GM21723 (cell line): Measurements from ENCODE around the gene MON1B.
"Not testable (repeated sequence)": the region's sequence is repeated elsewhere in the genome, so short reads cannot be mapped to it uniquely, and the experiment has no call there.

Experiments
- ATAC-seq: cut with Tn5 transposase; IDR thresholded peaks from one replicate; pipeline ENCODE4 v1.9.1; 2021; ENCODE audit warnings: mild to moderate bottlenecking, moderate library complexity; ENCODE audit not compliant: unreplicated experiment

Gene MON1B

GRCh38 chr16:77190478-77191258 is at the start of gene MON1B:
TSS of gene MON1B (plus strand) at chr16:77191190. CDS start at chr16:77191486, 296 bp downstream.
- peak; percentile 97 for ATAC-seq

- ATAC-seq = no peak
These were observed 47.6 kb upstream of the MON1B start for GRCh38 chr16:77143364-77143763.

GRCh38 chr16:77148121-77148520 is 42.9 kb upstream of the MON1B start:
- ATAC-seq = no peak

GRCh38 chr16:77157346-77158058 is 33.5 kb upstream of the MON1B start:
- no peak for ATAC-seq

GRCh38 chr16:77158293-77158692 is 32.7 kb upstream of the MON1B start:
- ATAC-seq = no peak

- ATAC-seq = no peak
These were observed 26.0 kb upstream of the MON1B start for GRCh38 chr16:77165006-77165405.

- not testable (repeated sequence) for ATAC-seq
These were observed 25.3 kb upstream of the MON1B start for GRCh38 chr16:77165536-77166236.

GRCh38 chr16:77166726-77167125 is 24.3 kb upstream of the MON1B start:
- no peak for ATAC-seq

- no peak for ATAC-seq
These were observed 22.1 kb upstream of the MON1B start for GRCh38 chr16:77168901-77169300.

- no peak for ATAC-seq
These were observed 21.2 kb upstream of the MON1B start for GRCh38 chr16:77169650-77170236.

GRCh38 chr16:77170805-77171204 is 20.2 kb upstream of the MON1B start:
- ATAC-seq = no peak

- peak; percentile 79 for ATAC-seq
These were observed 19.0 kb upstream of the MON1B start for GRCh38 chr16:77171745-77172635.

GRCh38 chr16:77172951-77173350 is 18.0 kb upstream of the MON1B start:
- no peak for ATAC-seq

GRCh38 chr16:77183137-77183536 is 7.9 kb upstream of the MON1B start:
- no peak for ATAC-seq

GRCh38 chr16:77186298-77186697 is 4.7 kb upstream of the MON1B start:
- ATAC-seq = not testable (repeated sequence)

GRCh38 chr16:77190190-77190477 is 856 bp upstream of the MON1B start:
- no peak for ATAC-seq

GRCh38 chr16:77191259-77191969 is 424 bp downstream of the MON1B start:
- no peak for ATAC-seq

GRCh38 chr16:77193377-77193776 is 2.4 kb downstream of the MON1B start:
- ATAC-seq = no peak

GRCh38 chr16:77194295-77195231 is 3.6 kb downstream of the MON1B start:
- no peak for ATAC-seq
